Naive B cell (primary cell): ENCODE measurements around the gene ANO8. TPM values are rescaled to one million over a fixed set of nuclear protein-coding genes. Genes with fewer than 3 reads are reported as not detected.

Source experiments
- ATAC-seq, 2 donors: fragments of 150-1000 bp; cut with Tn5 transposase; 2 replicates each; pipeline ENCODE4 v1.10.0; 2021; ENCODE audit warnings: low read depth in 2 of 2, mild to moderate bottlenecking in 2 of 2, moderate library complexity in 2 of 2
- DNase-seq: peaks from one replicate; pipeline ENCODE4 v3.0.0; 2022
- H3K27ac Mint-ChIP-seq, 6 donors: one replicate each; pipeline ENCODE4 v1.8.0; 2020 to 2022; ENCODE audit warnings: mild to moderate bottlenecking in 6 of 6, mixed read lengths in 6 of 6, moderate library complexity in 5 of 6, inconsistent platforms in 2 of 6
- H3K27me3 Mint-ChIP-seq, 3 donors: one replicate each; pipeline ENCODE4 v1.8.0; 2021 to 2022; ENCODE audit warnings: mixed read lengths in 3 of 3, mild to moderate bottlenecking in 1 of 3
- H3K36me3 Mint-ChIP-seq, 2 donors: one replicate each; pipeline ENCODE4 v1.8.0; 2020 to 2022; ENCODE audit warnings: mixed read lengths in 2 of 2, inconsistent platforms in 1 of 2, mild to moderate bottlenecking in 1 of 2
- H3K4me1 Mint-ChIP-seq, 3 donors: one replicate each; pipeline ENCODE4 v1.8.0; 2020 to 2022; ENCODE audit warnings: mixed read lengths in 3 of 3, inconsistent platforms in 1 of 3, mild to moderate bottlenecking in 1 of 3, moderate library complexity in 1 of 3
- H3K4me3 Mint-ChIP-seq, 8 donors: one replicate each; pipeline ENCODE4 v1.8.0; 2020 to 2022; ENCODE audit warnings: mild to moderate bottlenecking in 8 of 8, mixed read lengths in 8 of 8, moderate library complexity in 8 of 8, inconsistent platforms in 2 of 8
- H3K9me3 Mint-ChIP-seq, 7 donors: one replicate each; pipeline ENCODE4 v1.8.0; 2020 to 2022; ENCODE audit warnings: mixed read lengths in 7 of 7, mild to moderate bottlenecking in 5 of 7, inconsistent platforms in 2 of 7, moderate library complexity in 1 of 7
- polyA plus RNA-seq, 6 donors: library from polyadenylated mRNA; unstranded; fragments of 300-500 nt; fragmentation: Illumina TruSeq; gene quantifications; one replicate each; pipeline ENCODE4 v1.2.3, GENCODE V29; 2021; ENCODE audit warnings: low read depth in 6 of 6

ANO8 gene
- polyA plus RNA-seq, 6 donors from 2014 or later, result not detected

DNA sequence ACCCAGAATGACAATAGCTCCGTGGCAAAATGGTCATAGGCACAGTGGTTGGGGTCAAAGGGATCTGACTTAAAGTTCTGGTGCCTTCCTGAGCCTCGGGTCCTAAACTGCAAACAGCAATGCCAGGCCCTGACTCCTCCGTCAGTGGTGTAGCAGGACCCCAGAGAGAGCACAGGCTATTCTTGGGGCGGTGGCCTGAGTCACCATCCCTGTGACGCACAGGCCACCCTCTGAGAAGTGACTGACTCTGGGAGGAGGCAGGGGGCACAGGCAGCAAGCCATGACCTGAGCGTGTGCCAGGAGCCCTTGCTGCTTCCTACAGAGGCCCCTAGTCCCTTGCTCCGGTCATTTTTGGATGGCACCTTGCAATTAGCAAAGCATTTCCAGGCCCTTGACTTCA lies 23.7 kb upstream of the ANO8 start:
- DNase-seq, result no peak
- Mint-ChIP-seq H3K4me3 (no peak overlapping the region), H3K36me3 (no peaks in the 10 kb centered on the region), H3K9me3 (no peaks in the 10 kb centered on the region), H3K27me3 (peaks cover under 1 to 34% (median 18%) of the 10 kb centered on the region in 3 donors), H3K4me1 (peaks cover 0 to 8% (median 0%) of the 10 kb centered on the region in 3 donors), H3K27ac (no peak overlapping the region)
- no peak for ATAC-seq

DNA sequence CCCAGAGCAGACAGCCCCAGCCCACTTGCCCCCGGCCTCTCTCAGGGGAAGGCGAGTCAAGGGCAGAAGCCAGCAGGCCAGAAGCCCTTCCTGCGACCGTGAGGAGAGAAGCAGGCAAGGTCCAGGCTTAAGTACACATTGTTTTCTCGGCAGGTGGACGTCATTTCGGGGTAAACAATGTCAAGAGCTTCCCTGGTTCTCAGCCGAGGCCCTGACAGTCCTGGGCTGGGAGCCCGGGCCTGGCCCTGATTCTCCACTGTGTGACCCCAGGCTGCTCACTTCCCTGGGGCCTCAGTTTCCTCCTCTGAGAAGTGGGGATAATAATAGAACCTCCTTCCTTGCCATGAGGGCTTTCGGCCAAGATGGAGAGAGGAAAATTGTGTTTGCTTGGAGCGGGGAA lies 23.1 kb upstream of the ANO8 start:
- peaks cover 0 to 10% (median 0%) of the 10 kb centered on the region in 3 donors for H3K4me1 Mint-ChIP-seq
- H3K27me3 Mint-ChIP-seq, result peaks cover 4 to 37% (median 24%) of the 10 kb centered on the region in 3 donors
- H3K27ac Mint-ChIP-seq, result peak overlapping the region in 1 of 6 donors; percentile 72
- no peaks in the 10 kb centered on the region for H3K36me3 Mint-ChIP-seq
- H3K4me3 Mint-ChIP-seq, result no peak overlapping the region
- no peaks in the 10 kb centered on the region for H3K9me3 Mint-ChIP-seq
- ATAC-seq (no peak), DNase-seq (no peak)

- Mint-ChIP-seq H3K9me3 (no peaks in the 10 kb centered on the region), H3K27ac (no peak overlapping the region)
Observed at GRCh38 chr19:17357078-17357666, 22.5 kb upstream of the ANO8 start.

GRCh38 chr19:17353386-17353785 lies 18.7 kb upstream of the ANO8 start:
- Mint-ChIP-seq H3K9me3 (no peaks in the 10 kb centered on the region), H3K36me3 (no peaks in the 10 kb centered on the region), H3K27me3 (peaks cover 22 to 51% (median 32%) of the 10 kb centered on the region in 3 donors), H3K27ac (no peak overlapping the region), H3K4me1 (peaks cover 0 to 14% (median 5%) of the 10 kb centered on the region in 3 donors), H3K4me3 (no peak overlapping the region)
- no peak for ATAC-seq
- DNase-seq, result no peak

More at GRCh38 chr19:17357078-17357666, 22.5 kb upstream of the ANO8 start:
- DNase-seq (no peak), ATAC-seq (no peak)
- no peaks in the 10 kb centered on the region for H3K36me3 Mint-ChIP-seq
- H3K4me1 Mint-ChIP-seq, result peaks cover 0 to 6% (median 0%) of the 10 kb centered on the region in 3 donors
- no peak overlapping the region for H3K4me3 Mint-ChIP-seq
- H3K27me3 Mint-ChIP-seq, result peaks cover 4 to 37% (median 23%) of the 10 kb centered on the region in 3 donors

- no peaks in the 10 kb centered on the region for H3K36me3 Mint-ChIP-seq
- H3K4me1 Mint-ChIP-seq, result peaks cover 0 to 14% (median 5%) of the 10 kb centered on the region in 3 donors
- DNase-seq, result no peak
- no peaks in the 10 kb centered on the region for H3K9me3 Mint-ChIP-seq
- no peak overlapping the region for H3K4me3 Mint-ChIP-seq
- H3K27me3 Mint-ChIP-seq, result peaks cover 25 to 57% (median 37%) of the 10 kb centered on the region in 3 donors
- ATAC-seq, result no peak
- no peak overlapping the region for H3K27ac Mint-ChIP-seq
Observed at GRCh38 chr19:17352608-17353280, 18.1 kb upstream of the ANO8 start.

DNA sequence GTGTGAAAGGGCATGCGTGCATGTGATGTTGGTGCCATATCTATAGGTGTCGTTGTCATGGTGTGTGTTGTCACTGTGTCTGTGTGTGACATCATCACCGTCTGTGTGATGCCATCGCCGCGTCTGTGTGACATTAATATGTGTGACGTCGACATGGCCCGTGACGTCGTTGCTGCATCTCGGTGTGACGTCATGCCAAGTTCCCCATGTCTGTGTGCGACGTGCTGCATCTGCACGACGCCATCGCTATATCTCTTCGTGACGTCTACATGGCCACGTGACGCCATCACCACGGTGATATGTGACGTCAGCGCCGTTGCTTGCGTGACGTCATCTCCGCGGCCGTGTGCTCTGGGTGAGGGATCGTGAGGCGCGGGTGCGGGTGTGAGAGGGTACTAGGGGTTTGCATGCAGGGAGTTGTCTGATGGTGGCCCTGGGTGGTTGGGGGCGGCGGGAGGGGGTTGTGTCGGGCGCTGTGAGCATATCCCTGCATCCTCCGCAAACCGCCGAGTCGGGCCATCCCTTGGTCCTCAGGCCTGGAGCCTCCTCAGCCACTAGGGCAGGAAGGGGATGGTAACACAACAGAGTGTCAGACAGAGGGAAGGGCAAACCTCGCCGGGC lies 17.3 kb upstream of the ANO8 start:
- H3K4me1 Mint-ChIP-seq, result peaks cover 5 to 14% (median 6%) of the 10 kb centered on the region in 3 donors
- H3K36me3 Mint-ChIP-seq, result no peaks in the 10 kb centered on the region
- no peaks in the 10 kb centered on the region for H3K9me3 Mint-ChIP-seq
- peak overlapping the region in 1 of 8 donors; percentile 66 for H3K4me3 Mint-ChIP-seq
- DNase-seq, result no peak
- ATAC-seq, result no peak
- H3K27ac Mint-ChIP-seq, result no peak overlapping the region
- peaks cover 27 to 65% (median 42%) of the 10 kb centered on the region in 3 donors for H3K27me3 Mint-ChIP-seq

GRCh38 chr19:17348700-17349099 lies 14.0 kb upstream of the ANO8 start:
- Mint-ChIP-seq H3K9me3 (no peaks in the 10 kb centered on the region), H3K27ac (no peak overlapping the region), H3K36me3 (no peaks in the 10 kb centered on the region), H3K27me3 (peaks cover 27 to 66% (median 39%) of the 10 kb centered on the region in 3 donors), H3K4me1 (peaks cover 9 to 22% (median 16%) of the 10 kb centered on the region in 3 donors), H3K4me3 (no peak overlapping the region)
- no peak for DNase-seq
- ATAC-seq, result no peak

GRCh38 chr19:17347877-17348276 lies 13.2 kb upstream of the ANO8 start:
- Mint-ChIP-seq H3K4me3 (no peak overlapping the region), H3K27me3 (peaks cover 22 to 58% (median 31%) of the 10 kb centered on the region in 3 donors), H3K4me1 (peaks cover 4 to 22% (median 17%) of the 10 kb centered on the region in 3 donors), H3K36me3 (no peaks in the 10 kb centered on the region), H3K9me3 (no peaks in the 10 kb centered on the region), H3K27ac (peak overlapping the region in 1 of 6 donors; percentile 53)
- DNase-seq, result no peak
- no peak for ATAC-seq

DNA sequence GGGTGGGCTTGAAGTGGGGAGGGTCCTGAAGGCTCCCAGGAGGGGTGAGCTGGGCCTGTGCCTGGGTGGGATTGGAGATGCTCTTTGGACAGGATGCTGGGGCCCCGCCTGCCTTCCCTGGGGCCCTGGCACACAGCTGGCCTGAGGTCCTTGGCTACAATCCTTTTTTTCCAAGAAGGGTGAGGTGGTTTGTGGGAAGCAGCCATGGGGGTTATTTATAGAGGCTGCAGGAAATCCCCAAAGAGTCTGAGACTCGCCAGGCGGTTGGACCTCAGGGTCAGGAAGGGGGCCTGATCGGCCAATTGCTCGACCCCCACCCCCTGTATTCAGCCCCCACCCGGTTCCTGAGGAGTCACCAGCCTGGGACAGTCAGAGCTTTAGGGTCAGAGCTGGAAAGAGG lies 12.7 kb upstream of the ANO8 start:
- ATAC-seq (no peak), DNase-seq (no peak)
- no peaks in the 10 kb centered on the region for H3K9me3 Mint-ChIP-seq
- peaks cover 22 to 53% (median 26%) of the 10 kb centered on the region in 3 donors for H3K27me3 Mint-ChIP-seq
- H3K4me3 Mint-ChIP-seq, result peak overlapping the region in 1 of 8 donors; percentile 22
- H3K4me1 Mint-ChIP-seq, result peaks cover 4 to 22% (median 19%) of the 10 kb centered on the region in 3 donors
- no peaks in the 10 kb centered on the region for H3K36me3 Mint-ChIP-seq
- H3K27ac Mint-ChIP-seq, result no peak overlapping the region

DNA sequence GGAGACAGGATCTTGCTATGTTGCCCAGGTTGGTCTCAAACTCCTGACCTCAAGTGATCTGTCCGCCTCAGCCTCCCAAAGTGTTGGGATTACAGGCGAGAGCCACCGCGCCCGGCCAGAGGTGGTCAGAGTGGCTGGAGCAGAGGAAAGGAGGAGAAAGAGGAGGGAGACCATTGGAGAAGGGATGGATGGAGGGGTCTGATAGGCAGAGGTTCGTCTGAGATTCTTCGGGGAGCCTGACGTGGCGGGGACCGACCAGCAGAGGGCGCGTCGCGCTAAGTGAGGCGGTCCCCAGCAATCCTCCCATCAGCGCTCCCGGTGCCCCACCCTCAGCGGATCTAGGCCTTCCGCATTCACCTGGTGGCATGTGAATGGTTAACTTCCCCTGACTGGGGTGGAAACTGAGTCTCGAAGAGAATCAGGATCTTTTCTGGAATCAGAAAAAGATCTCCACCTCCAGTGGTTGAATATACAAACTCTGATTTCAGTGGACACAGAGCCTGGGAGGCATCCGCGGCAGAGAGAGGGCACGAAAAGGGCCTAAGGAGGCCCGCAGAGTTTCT lies 11.5 kb upstream of the ANO8 start:
- H3K4me1 Mint-ChIP-seq, result peaks cover 4 to 19% (median 14%) of the 10 kb centered on the region in 3 donors

DNA sequence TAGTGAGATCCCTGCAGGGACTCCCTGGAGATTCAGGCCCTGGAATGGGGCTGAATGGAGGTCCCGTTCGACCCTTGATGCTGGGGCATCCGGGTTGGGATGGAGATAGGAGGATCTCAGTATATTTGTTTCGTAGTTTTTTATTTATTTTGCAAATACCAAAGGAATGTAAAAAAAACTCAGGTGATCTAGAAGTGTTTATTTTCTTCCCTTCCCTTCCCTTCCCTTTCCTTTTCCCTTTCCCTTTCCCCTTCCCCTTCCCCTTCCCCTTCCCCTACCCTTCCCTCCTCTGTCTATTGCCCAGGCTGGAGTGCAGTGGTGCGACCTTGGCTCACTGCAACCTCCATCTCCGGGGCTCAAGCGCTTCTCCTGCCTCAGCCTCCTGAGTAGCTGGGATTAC lies 7.2 kb upstream of the ANO8 start:
- ATAC-seq, result no peak
- peaks cover 12 to 27% (median 21%) of the 10 kb centered on the region in 3 donors for H3K4me1 Mint-ChIP-seq
- H3K4me3 Mint-ChIP-seq, result peak overlapping the region in 1 of 8 donors; percentile 41
- H3K9me3 Mint-ChIP-seq, result no peaks in the 10 kb centered on the region
- no peak overlapping the region for H3K27ac Mint-ChIP-seq
- H3K36me3 Mint-ChIP-seq, result no peaks in the 10 kb centered on the region
- H3K27me3 Mint-ChIP-seq, result peaks cover 0 to 4% (median 0%) of the 10 kb centered on the region in 3 donors
- DNase-seq, result no peak

More for the DNA sequence above, 11.5 kb upstream of the ANO8 start:
- DNase-seq, result peak; percentile 73
- H3K27me3 Mint-ChIP-seq, result peaks cover 14 to 42% (median 14%) of the 10 kb centered on the region in 3 donors
- no peaks in the 10 kb centered on the region for H3K9me3 Mint-ChIP-seq
- no peak overlapping the region for H3K27ac Mint-ChIP-seq
- peak; percentile 90 to 97 for ATAC-seq
- no peaks in the 10 kb centered on the region for H3K36me3 Mint-ChIP-seq
- H3K4me3 Mint-ChIP-seq, result peak overlapping the region in 1 of 8 donors; percentile 36

DNA sequence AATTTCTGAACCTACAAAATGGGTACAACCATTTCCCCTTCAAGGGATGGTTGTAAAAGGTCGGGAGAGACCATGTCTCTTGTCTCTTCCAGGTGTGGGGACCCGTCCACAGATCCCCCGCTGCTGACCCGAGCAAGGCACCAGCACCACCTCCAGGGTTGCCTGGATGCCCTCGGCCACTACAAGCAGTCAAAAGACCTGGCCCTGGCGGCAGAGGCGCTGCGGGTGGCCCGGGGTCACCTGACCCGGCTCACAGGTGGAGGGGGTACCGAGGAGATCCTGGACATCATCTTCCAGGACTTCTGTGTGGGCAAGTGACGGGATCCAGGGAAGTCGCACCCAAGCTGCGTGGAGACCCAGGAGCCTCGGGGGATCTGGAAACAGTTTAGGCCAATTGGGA lies 6.7 kb upstream of the ANO8 start:
- H3K4me3 Mint-ChIP-seq, result peak overlapping the region in 3 of 8 donors; percentile 15 to 41 (median 40)
- DNase-seq (no peak), ATAC-seq (no peak)
- H3K36me3 Mint-ChIP-seq, result no peaks in the 10 kb centered on the region
- H3K4me1 Mint-ChIP-seq, result peaks cover 16 to 30% (median 21%) of the 10 kb centered on the region in 3 donors
- no peaks in the 10 kb centered on the region for H3K9me3 Mint-ChIP-seq
- peaks cover 0 to 3% (median 0%) of the 10 kb centered on the region in 3 donors for H3K27me3 Mint-ChIP-seq
- no peak overlapping the region for H3K27ac Mint-ChIP-seq

DNA sequence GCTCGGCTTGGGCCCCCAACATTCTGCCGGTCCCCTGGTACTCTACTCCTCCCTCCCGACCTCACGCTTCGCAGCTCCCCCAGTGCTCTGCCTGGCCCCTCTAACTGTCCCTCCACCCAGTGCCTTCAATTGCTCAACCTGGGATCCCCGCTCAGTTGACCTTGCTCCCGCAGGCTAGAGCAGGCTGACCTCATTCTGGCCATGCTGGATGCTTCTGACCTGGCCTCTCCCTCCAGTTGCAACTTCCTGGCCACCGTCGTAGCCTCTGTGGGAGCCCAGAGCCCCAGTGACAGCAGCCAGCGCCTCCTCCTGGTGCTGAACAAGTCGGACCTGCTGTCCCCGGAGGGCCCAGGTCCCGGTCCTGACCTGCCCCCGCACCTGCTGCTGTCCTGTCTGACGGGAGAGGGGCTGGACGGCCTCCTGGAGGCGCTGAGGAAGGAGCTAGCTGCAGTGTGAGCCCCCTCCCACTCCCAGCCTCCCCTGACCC lies 6.3 kb upstream of the ANO8 start:
- H3K4me1 Mint-ChIP-seq, result peaks cover 12 to 26% (median 16%) of the 10 kb centered on the region in 3 donors
- ATAC-seq, result no peak
- no peak for DNase-seq
- H3K9me3 Mint-ChIP-seq, result no peaks in the 10 kb centered on the region
- H3K27ac Mint-ChIP-seq, result no peak overlapping the region
- no peaks in the 10 kb centered on the region for H3K36me3 Mint-ChIP-seq
- no peaks in the 10 kb centered on the region for H3K27me3 Mint-ChIP-seq
- H3K4me3 Mint-ChIP-seq, result peak overlapping the region in 1 of 8 donors; percentile 40
